NCI-H69 (cell line): Measurements from ENCODE around the gene NFIC.
"Not testable (repeated sequence)": the region's sequence is repeated elsewhere in the genome, so short reads cannot be mapped to it uniquely, and the experiment has no call there.

Source experiments
- DNase-seq: peaks from one replicate; lab custom pipeline; 2025; lab: John Stamatoyannopoulos, UW

Gene NFIC

DNA sequence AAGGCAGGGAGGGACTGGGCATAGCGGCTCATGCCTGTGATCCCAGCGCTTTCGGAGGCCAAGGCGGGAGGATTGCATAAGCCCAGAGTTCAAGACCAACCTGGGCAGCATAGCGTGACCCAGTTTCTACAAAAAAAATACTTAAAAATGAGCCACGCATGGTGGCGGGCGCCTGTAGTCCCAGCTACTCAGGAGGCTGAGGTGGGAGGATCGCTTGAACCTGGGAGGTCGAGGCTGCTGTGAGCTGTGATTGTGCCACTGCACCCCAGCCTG, 86.5 kb downstream of the NFIC start:
- not testable (repeated sequence) for DNase-seq

DNA sequence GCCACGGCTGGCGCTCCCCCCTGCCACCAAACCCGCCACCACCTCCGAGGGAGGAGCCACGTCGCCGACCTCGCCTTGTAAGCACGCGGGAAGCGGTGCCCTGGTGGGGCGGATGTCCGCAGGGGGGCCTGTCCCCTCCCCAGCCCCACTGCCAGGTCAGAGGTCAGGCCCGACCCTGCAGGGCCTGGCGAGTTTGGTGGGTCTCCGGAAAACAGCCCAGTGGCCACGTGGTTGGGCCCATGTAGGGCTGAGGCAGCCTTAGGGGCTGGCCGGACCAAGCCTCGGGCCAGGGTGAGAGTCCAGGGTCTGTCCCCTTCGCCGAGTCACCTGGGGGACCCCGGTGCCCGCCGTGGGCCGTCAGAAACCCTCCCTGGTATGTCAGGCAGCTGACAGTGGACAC, 87.5 kb downstream of the NFIC start:
- DNase-seq = no peak

DNA sequence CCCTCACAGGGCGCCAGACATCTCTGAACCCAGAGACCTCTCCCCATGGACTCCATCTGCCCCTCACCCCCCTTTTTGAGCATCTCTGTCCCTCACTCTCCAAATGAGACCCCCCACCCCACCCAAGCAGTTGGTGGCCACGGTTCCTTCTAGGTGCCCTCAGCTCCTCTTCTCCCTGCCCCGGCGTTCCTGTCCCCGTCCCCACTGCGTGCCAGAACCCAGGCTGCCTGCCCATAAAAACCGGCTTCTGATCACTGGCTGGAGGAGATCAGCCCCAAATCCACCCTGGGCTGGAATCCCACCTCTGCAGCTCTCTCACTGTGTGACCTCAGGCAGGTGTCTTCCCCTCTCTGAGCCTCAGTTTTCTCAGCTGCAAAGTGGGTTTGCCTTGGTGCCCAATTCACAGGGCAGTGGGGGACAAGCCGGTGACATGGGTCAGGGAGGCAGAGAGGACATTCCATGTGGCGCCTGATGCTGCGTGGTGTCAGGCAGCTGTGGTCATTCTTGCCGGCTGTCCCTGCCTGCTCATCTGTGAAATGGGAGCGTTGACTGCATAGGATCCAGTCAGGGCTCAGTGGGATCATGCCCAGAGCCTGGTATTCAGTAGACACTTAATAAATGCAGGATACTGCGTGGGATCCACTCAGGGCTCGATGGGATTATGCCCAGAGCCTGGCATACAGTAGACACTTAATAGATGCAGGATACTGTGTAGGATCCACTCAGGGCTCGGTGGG, 88.4 kb downstream of the NFIC start:
- DNase-seq = no peak

DNA sequence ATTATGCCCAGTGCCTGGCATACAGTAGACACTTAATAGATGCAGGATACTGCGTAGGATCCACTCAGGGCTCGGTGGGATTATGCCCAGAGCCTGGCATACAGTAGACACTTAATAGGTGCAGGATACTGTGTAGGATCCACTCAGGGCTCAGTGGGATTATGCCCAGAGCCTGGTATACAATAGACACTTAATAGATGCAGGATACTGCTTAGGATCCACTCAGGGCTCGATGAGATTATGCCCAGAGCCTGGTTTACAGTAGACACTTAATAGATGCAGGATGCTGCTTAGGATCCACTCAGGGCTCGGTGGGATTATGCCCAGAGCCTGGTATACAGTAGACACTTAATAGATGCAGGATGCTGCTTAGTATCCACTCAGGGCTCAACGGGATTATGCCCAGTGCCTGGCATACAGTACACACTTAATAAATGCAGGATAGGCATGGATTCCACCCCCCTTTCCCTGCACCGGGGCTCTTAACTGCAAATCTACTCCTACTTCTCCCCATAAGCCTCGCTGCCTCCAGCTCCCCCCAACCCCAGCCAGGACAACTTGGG, 89.1 kb downstream of the NFIC start:
- DNase-seq = no peak

DNA sequence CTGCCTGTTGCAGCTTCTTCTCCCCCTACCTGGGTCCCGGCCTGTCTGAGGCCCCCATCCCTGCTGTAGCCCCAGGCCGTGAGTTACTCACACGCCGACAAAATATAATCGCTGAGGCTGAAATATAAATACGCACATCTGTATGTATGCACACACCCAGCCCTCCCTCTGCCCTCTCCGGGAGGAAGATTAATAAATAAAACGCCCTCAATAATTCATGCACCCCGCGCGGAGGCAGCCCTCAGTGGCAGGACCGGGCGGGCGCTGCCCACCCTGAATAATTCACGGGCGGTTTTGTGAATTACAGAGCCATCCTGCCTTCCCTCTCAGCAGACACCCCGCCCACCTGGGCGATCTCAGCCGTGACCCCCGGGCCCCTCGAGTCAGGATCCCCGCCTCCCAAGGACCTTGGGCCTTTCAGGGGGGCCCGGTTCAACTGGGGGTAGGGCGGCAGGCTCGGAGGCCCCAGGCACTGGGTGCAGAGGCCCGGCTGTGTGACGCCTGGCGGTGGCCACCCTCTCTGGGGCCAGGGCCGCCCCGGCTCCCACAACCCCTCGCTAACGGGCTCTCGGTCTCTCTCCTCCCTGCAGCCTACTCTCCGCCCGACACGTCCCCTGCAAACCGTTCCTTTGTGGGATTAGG, 89.7 kb downstream of the NFIC start:
- peak; percentile 35 for DNase-seq

DNA sequence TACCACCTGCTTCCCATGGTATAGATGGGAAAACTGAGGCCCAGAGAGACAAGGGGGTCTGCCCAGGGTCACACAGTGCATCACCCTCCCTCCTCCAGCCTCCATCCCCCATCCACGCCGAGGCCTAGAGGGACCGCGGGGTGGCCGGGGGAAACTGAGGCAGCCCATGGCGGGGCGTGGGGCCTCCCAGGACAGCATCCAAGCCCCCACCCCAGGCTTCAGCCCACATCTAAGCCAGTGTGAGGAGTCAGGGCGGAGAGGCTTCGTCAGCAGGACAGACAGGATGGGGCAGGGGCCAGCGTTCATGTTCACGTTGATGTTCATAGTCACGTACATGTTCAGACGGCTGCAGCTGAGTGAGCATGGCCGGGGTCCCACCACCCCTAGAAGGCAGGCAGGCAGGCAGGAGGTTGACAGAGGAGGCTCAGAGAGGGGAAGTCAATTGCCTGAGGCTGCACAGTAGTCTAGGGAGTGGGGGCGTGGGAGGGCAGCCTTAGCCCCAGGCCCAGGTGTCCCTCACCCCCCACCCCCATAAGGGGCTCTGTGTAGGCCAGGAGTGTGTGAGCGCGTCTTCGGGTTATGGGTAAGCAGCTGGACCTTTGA, 90.6 kb downstream of the NFIC start:
- no peak for DNase-seq

DNA sequence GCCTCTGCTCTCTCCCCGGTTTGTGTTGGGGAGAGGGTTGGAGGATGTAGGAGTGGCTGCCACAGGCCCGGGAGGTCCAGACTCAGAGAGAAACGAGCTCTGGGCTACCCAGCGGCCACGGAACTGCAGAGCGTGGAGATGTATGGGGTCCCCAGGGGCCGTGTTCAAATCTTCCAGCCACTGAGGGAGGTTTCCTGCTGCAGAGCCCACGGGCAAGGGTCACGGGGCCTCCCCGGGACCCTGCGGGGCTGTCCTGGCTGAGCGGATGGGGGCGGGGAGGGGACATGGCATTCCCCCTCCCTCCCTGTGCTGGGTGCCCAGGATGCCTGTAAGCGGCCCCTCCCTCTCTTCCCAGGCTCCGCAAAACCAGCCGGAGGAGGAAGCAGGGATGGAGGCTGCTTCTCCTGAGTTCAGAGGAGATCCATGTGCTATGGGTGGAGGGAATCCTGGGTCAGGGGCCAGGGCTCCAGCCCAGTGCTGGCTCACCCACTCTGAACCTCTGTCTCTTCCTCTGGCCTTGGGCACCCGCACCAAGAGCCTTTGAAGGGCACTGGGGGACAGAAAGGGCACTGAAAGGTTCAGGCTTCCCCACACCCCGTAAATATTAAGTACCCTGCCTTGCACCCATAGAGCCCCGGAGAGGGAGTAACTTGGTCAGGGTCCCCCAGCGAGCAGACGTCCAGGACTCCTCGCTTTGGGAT, 91.3 kb downstream of the NFIC start:
- DNase-seq = no peak

DNA sequence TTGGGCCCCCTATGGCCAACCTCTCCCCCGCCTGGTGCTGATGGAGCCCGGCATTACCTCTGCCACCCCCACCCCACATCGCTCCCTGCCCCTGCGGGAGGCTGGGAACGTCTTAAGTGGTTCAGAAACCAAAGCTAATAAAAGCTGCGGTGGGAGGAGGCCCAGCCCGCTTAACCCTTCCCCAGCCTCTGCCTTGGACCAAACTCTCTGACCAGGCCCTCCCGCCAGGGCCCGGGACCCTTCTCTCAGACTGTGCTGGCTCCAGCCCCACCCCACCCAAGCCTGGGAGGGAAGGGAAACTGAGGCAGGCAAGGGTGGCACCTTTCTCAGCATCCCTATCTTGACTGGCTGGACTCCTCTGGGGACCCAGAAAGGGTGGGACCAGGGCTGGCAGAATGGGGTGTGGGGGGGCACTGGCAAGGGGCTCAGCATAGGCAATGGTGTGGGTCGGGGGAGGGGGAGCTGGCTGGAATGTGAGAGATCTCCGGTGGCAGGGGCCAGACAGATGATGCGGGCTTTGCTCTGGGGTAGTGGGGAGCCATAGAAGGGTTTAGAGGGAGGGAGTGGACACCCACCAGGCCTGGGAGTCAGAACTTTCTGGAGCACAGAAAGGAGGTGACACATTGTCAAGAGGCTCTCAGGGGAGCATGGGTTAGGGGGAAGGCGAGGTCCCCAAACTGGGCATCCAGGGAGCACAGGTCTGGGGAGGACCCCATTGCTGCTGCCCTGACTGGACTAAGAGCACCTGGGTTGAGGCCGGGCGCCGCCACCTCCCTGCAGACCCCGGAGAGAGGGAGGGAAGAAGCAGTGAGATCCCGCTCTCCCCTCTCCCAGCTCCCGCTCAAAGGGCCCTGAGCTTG, 92.1 kb downstream of the NFIC start:
- DNase-seq = no peak

DNA sequence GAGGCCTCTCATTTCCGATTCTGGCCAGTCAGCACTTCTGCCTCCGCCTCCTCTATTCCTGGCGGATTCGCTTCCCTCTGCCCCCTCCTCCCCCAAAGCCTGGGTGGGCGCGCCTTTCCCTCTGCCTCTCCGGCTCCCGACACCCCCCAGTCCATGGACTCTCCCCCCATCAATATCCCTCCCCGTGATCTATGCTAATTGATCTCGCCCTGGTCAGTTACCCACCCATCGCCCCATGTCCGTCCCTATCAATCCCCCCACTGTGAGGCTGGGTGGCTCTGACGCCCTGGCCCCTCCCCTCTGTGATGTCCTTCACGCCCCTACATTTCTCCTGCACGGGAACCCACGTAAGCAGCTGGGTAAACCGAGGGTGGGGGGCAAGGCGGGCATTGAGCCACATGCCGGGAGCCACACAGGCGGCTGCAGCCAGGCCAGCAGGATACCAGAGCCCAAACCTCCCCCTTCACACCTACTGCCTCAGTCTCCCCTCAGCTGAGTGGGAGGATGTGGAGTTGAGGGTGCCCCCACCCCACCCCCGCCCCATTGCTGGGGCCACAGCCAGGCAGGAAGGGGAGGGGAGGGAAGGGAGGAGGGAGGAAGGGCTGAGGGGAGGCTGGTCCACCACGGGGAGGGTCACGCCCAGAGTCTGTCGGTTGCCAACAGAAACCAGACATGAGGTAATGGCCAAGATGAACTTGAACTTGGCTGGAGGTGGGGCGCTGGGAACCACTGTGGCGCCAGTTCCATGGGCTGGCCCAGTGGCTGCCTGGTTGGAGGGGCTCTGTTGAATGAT, 92.9 kb downstream of the NFIC start:
- DNase-seq = peak; percentile 61

DNA sequence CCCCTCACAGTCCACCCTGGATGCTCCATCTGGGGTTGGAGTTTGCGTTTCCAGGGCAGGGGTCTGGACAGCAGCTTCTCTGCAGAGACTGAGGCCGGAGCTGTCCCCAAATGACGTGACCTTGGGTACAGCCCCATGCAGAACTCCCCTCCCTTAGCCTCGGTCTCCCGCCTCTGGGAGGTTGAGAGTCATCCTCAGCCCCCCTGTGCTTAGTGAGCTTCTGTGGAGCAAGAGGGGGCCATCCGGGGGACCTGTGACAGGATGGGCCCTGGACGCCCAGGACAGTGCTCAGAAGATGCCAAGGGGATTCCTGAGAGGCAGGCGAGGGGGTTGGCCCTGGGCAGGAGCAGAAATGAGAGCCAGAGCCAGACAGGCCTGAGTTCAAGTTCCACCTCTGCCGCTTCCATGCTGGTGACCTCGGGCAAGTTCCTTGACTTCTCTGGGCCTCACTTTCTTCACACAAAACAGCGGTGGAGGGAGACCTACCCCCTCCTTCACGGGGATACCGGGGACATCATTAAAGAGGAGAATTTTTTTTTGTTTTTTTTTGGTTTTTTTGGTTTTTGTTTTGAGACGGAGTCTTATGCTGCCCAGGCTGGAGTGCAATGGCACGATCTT, 93.7 kb downstream of the NFIC start:
- DNase-seq = no peak

DNA sequence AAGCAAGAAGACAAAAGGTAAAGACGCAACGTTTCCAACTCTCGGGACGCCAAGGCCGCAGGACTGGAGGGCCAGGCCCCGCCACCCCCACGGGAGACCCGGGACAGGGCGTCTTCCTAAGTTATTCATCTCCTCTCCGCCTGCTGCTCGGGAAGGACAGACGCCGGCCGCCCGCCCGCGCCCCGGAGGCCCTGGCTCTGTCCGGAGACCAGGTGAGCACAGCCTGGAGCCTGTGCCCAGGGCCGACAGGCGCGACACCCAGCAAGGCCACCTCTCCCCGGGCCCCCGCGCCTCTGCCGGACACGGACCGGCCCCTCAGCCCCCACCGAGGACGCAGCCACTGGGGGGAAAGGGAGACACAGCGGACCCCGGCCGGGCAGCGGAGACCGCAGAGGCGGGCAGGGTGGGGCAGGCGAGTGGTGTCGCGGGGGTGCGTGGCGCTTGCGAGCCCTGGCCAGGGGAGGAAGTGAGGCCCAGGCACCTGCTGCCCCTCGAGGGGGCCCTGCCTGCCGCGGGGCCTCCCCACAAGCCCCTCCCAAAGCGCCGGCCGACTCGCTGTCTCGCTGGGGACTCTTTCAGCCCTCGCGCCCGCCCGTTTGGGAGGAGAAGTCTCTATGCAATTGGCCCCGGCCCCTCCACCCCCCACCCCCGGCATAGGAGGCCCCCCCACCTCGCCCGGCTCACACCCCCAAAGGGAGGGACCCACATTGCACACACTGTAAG, 96.8 kb downstream of the NFIC start:
- DNase-seq = no peak

DNA sequence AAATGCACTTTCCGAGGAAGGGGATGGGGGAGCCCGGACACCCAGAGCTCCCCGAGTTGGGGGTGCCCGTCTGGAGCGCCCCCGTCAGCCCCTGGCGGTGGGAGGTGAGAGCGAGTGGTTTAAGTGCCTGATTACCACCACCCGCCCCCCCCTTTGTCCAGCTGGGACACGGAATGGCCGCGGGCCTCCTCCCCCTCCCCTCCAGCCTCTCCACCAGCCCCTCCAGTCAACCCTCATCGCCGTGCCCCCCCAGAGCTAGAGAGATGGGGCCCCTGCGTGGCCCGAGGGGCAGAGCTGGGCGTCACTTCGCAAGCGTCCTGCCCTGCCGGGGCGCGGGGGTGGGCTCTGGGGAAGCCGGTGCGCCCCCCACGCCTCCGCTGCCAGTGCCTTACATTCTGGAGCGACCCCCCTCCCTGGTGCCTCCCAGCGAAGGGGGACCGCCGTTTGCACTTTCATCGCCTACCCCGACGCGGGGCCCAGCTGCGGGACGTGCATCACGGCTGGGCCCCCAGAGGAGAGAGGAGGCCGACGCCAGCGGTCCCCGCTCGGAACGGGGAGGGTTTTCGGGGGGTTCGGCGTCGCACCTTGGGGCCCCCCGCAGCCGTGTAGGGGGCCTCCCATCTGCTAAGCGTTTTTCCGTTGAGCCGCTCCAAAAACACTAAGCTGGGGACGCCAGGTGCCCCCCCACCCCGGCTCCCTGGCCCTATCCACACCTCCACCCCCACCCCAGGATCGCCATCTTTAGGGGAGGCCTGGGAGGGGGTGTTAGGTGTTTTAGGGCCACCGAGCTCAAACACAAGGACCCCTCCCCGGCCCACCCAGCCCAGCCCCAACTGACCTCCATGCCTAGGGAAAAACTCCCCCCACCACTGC, 97.6 kb downstream of the NFIC start:
- DNase-seq = no peak

DNA sequence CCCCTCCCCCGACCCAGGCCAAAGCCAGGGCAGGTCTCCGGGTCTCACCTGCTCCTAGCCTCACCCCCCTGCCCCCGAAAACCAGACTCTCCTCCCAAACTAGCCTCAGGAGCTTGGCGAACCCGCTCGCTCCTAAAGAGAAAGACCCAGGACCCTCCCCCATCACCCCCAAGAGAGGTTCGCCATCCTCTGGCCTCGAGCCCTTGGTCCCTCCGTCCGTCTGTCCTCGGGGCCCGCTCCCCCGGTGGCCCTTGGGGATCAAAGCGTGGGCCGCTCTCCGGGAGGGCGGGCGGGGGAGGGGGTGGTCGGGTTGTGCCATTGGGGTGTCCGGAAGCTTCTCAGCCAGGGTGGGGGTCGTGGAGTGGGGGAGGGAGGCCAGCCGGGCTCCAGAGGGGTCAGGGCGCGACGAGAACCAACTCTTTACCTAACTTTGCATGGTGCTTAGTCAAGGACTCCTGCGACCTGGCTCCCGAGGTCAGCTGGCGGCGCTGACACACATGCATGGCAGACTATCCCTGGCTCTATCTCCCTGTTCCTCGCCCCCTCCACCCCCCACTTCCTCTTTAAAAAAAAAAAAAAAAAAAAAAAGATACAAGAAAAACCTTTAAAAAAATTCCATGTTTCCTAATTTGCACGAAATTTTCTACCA, 98.3 kb downstream of the NFIC start:
- no peak for DNase-seq

DNA sequence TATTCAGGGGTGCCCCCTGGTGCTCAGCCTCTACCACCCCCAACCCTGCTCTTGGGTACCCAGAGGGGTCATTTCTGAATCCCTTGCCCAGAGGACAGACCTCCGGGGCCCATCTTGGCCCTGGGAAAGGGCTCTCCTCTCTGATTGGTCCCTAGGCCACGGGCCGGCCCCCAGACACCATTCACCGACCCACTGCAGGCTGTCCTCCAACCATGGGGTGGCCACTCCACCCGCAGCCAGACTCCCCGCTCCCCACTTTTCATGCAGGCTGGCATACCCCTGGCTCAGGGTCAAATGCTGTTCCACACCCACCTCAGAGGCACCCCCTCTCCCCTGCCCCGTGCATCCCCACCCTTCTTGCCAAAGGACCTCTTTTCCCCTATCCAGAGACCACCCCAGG, 99.2 kb downstream of the NFIC start:
- DNase-seq = no peak

DNA sequence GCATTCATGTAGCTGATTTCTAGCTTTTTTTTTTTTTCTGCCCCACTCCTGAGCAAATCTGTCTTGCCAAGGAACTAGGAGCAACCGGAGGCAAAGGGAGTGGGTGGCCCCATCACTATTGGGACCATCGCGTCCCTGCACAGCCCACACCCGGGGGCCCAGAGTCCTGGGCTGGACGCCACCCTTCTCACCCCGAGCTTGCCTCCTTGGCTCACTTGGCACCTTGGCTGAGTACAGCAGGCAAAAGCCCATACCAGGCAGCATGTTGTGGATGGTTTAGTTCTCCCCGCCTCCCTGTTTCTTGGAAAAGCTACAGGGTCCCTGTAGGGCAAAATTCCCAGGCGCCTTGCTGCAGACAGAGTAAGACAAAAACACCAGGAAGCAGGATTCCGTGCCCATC, 100.3 kb downstream of the NFIC start:
- no peak for DNase-seq

DNA sequence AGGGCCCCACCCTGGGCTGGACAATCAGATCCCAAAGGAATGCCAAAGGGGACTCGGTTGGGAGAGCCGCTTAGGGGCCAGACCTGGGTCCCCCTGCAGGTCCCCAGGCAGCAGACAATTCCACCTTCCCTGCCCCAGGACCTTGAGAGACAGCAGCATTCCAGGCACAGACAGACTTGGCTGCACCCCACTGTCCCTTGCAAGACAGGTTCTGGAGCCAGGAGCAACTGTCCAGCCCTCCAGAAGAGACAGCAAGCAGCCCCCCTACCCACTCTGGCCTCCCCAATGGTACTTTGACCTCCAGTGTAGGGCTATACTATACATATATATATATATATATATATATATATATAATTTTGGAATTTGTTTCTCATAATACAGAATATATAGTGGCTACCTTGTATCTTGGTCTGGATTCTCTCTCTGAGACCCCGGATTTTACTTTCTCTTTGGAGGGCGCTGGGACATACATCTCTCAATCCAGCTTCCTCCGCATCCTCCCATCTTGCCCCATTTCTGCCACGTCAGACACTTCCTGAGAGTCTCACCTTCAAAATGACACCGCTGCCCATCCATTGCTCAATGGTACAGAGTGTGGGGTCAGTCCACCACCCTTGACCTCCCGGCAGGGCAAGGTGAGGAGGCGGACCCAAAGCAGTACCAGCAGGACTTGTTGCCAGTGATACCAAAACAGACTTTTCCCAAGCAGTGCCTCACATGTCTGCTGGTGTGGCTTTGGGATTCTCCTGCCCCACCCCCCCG, 101.2 kb downstream of the NFIC start:
- no peak for DNase-seq

DNA sequence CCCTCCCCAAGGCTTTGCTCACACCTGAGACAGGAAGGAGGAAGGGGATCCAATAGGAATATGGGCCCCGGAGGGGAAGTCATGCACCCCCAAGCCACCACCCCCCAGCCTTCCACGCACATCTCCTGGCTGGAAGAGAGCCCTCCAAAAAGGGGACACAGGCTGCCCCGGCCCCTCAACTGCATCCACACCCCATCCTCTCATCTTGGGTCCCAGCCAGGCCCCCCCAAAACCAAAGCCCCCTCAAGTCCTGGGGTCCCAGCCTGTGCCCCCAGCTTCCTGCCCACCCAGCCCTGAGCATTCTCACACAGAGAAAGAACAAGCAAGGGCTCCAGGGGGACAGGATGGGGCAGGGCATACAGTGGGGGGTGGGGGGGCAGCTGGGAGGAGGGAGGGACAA, 101.8 kb downstream of the NFIC start:
- DNase-seq = no peak
